K562 treated with DMSO at 1 percent for 48 hours (cell line): Measurements from ENCODE around the gene POTEB3. TPM values are rescaled to one million over a fixed set of nuclear protein-coding genes. Genes with fewer than 3 reads are reported as not detected.

Source experiments
- total RNA-seq: library from RNA; unstranded; fragments of 300-600 nt; gene quantifications from 2 replicates; pipeline ENCODE4 v1.2.3, GENCODE V29; 2022; ENCODE audit warnings: low replicate concordance; ENCODE audit errors: extremely low read depth

The POTEB3 gene
- not detected in 2 replicates for total RNA-seq

GRCh38 chr15:21440399-21440798 lies at the start of gene POTEB3:
Gene POTEB3, minus strand, starts transcription at chr15:21440499. Its CDS starts 488 bp downstream, at chr15:21440011.

